ENCODE results near the gene TYSND1.
"Not testable (repeated sequence)": the region's sequence is repeated elsewhere in the genome, so short reads cannot be mapped to it uniquely, and the experiment has no call there.

Gene TYSND1

GRCh38 chr10:70146489-70147258, at the start of gene TYSND1:
TSS of gene TYSND1 (minus strand) at chr10:70146700. CDS start at chr10:70146586, 114 bp downstream.
- in situ Hi-C loops (cut with HindIII; ENCODE audit: low sequenced_read_pairs), result no loop called here

- in situ Hi-C loops (cut with HindIII; ENCODE audit: low sequenced_read_pairs), result no loop called here
Observed at GRCh38 chr10:70193391-70193844, 46.9 kb upstream of the TYSND1 start.

DNA sequence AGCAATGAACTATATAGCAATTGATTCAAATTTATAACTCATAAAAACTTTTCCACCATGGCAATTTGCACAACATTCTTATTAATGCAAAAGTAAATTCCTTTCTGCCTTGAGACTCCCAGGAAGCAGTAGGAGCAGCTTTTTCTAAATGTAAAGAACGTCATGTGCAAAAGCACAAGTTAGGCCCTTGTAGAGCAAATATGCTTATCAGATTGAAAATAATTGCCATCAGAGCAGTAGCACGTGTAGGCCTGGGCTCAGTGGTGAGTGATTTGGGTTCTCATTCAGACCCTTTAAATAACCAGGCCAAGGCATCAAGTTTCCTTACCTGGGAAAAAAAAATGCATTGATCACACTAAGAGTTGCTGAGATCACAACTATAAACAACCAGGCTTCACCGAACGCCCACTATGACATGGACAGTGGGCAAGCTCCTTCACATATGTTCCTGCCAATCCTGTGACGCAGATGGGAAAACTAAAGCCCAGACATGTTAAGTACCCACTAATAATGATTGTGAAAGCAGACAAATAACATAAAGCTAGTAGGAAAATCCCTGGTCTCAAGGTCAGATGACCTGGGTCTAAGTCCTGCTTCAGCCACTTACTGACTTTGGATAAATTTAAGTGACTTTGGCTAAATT, 45.9 kb upstream of the TYSND1 start:
- in situ Hi-C loops (cut with HindIII; ENCODE audit: low sequenced_read_pairs), result no loop called here

DNA sequence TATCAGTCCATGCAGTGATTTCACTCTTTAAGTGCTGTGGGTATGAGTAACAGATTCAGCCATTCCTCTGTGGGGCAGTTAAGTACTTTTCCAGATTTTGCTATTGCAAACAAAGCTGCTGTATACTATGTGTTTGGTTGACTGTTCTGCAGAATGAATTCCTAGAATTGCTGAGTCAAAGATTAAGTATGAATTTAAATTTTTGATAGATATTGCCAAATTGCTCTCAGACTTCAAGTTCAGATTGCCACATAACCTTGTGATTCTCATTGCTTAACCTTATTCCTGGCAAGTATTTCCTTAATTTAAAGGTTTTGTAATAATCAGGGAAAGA, 45.4 kb upstream of the TYSND1 start:
- in situ Hi-C loops (cut with HindIII; ENCODE audit: low sequenced_read_pairs), result no loop called here

- in situ Hi-C loops (cut with HindIII; ENCODE audit: low sequenced_read_pairs), result no loop called here
Observed at GRCh38 chr10:70191161-70191971, 44.9 kb upstream of the TYSND1 start.

- in situ Hi-C loops (cut with HindIII; ENCODE audit: low sequenced_read_pairs), result no loop called here
Observed at GRCh38 chr10:70190581-70190980, 44.1 kb upstream of the TYSND1 start.

GRCh38 chr10:70190102-70190501, 43.6 kb upstream of the TYSND1 start:
- in situ Hi-C loops (cut with HindIII; ENCODE audit: low sequenced_read_pairs), result no loop called here

GRCh38 chr10:70188768-70189167, 42.3 kb upstream of the TYSND1 start:
- in situ Hi-C loops (cut with HindIII; ENCODE audit: low sequenced_read_pairs), result no loop called here

GRCh38 chr10:70186571-70186970, 40.1 kb upstream of the TYSND1 start:
- in situ Hi-C loops (cut with HindIII; ENCODE audit: low sequenced_read_pairs), result no loop called here

DNA sequence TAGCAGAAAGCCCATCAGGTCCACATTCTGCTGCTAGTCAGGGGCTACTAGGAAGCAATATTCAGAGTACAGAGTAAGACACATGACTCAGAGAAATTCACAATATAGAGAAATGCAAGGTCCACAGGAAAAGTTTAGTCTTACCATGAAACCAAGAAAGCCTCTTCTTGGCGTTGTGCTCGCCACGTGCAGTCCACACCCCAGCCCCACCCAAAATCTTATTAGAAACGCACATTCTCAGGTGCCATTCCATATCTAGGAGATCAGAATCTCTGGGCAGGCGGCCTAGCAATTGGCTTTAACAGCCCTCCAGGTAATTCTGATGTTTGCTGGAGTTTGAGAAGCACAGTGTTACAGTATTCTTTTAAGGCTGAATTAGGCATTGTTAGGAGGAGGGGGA, 39.6 kb upstream of the TYSND1 start:
- in situ Hi-C loops (cut with HindIII; ENCODE audit: low sequenced_read_pairs), result no loop called here

DNA sequence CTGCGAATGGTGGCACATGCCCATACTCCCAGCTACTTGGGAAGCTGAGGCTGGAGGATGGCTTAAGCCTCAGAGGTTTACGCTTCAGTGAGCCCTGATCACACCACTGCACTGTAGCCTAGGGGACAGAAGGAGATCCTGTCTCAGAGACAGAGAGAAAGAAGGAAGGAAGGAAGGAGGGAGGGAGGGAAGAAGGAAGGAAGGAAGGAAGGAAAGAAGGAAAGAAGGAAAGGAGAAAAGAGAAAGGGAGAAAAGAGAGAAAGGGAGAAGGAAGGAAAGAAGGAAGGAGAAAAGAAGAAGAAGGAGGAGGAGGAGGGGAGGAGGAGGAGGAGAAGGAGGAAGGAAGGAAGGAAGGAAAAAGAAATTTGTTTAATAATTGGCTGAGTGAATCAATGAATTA, 36.8 kb upstream of the TYSND1 start:
- in situ Hi-C loops (cut with HindIII; ENCODE audit: low sequenced_read_pairs), result no loop called here

- in situ Hi-C loops (cut with HindIII; ENCODE audit: low sequenced_read_pairs), result not testable (repeated sequence)
Observed at GRCh38 chr10:70179209-70179608, 32.7 kb upstream of the TYSND1 start.

- in situ Hi-C loops (cut with HindIII; ENCODE audit: low sequenced_read_pairs), result no loop called here
Observed at GRCh38 chr10:70178139-70178725, 31.7 kb upstream of the TYSND1 start.

DNA sequence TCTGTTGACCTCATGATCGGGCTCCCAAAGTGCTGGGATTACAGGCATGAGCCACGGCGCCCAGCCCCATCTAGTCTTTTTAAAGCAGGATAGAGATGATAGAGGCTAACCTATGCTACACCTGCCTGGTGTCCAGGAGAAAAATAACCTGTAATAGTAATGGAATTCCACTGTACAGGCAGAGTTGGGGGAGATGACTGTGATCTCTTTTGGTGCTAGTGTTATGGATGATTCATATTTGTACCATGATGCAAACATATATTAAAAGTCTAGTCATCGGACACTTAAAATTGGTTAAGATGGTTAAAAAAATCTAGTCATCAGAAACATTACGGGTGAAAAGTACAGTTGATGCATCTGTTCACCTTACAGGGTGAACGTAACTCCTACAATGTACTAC, 29.9 kb upstream of the TYSND1 start:
- in situ Hi-C loops (cut with HindIII; ENCODE audit: low sequenced_read_pairs), result no loop called here

DNA sequence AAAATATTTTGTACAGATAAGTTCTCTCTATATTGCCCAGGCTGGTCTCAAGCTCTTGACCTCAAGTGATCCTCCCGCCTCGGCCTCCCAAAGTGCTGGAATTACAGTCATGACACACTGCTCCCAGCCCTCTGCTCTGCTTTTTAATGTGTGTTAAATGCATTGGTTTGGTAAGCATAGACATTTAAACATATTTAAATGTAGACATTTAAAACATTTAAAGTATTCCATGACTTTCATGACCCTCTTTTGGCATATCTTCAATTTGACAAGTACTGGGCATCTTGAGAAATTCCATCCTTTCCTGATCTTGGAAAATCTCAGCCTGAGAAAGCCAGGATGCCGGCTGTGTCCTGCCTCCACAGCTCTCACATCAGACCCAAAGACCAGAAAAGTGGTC, 29.0 kb upstream of the TYSND1 start:
- in situ Hi-C loops (cut with HindIII; ENCODE audit: low sequenced_read_pairs), result no loop called here

DNA sequence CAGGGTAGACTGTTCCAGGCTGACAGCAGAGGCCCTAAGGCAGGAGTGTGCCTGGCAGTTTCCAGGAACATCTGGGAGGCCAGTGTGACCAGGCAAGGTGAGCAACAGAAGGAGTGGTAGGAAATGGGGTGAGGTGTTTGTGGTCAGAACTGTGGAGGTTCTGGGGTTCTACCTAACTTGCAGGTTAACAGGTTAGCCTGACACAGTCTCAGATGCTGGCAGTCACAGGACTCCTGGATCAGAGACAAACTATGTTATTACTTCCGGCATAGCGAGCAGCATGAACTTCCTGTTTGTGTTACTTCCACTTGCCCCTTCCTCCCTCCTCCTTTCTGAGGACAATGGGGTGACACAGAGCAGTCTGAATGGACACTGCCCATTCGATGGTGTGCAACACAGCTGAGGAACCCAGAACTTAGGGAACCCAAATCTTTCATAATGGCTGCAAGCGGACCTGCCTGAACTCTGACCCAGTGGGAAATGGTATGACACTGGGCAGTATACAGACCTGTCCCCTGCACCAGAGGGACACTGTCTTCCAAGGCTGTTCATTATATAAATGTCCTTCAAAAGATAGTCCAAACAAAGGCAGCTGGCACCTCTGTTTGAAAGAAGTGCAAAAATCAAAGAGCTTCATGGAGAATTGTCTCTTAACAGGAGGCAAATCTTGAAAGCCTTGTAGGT, 27.7 kb upstream of the TYSND1 start:
- in situ Hi-C loops (cut with HindIII; ENCODE audit: low sequenced_read_pairs), result no loop called here

DNA sequence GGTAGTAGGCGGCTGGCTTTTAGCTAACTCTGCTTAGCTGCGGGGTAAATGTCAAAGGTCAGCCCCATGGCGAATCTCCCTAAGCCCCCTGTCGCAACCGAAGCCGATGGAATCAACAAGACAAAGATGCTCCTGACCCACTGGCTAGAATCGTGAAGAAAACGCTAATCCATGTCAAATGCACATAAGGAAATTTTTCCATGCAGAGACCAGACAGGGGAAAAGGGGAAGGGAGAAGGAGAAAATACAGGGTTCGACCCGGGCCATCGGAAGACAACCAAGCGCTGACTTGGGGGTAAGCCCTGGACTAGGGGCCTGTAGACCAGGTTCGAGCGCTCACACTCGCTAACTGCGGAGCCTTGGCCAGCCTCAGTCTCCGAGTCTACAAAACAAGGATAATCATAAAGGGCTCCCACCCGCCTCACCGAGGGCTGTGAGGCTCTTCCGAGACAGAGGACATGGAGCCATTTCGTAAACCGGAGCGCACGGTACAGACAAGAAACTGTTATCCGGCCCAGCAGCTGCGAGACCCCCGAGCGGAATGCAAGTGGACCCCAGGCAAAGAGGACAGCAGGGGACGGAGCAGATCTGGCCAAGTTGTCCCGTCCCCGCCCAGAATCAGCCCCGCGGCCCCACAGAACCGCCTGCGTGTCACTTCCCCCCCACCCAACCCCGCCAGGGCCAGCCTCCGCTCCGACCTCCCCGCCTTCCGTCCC, 23.3 kb upstream of the TYSND1 start:
- in situ Hi-C loops (cut with HindIII; ENCODE audit: low sequenced_read_pairs), result no loop called here

- in situ Hi-C loops (cut with HindIII; ENCODE audit: low sequenced_read_pairs), result no loop called here
Observed at GRCh38 chr10:70169011-70169410, 22.5 kb upstream of the TYSND1 start.

GRCh38 chr10:70167246-70167645, 20.7 kb upstream of the TYSND1 start:
- in situ Hi-C loops (cut with HindIII; ENCODE audit: low sequenced_read_pairs), result no loop called here

GRCh38 chr10:70166394-70166793, 19.9 kb upstream of the TYSND1 start:
- in situ Hi-C loops (cut with HindIII; ENCODE audit: low sequenced_read_pairs), result no loop called here
